ENCODE measurements around the gene EHMT1. TPM values are rescaled to one million over a fixed set of nuclear protein-coding genes. Genes with fewer than 3 reads are reported as not detected.

Gene EHMT1
- total and polyA plus RNA-seq, 2 of the 13 experiments (the other 11 are each of a cell fraction or from before 2014, with no cell fraction given) = 23.0 to 27.1 TPM

- intact Hi-C loops (cut with micrococcal nuclease; ENCODE audit: unreplicated experiment) = loop anchor here (5.0 kb wide), 1 partner anchor 42 kb away; no protein-coding TSS in a partner anchor
- Histone ChIP-seq H3K9ac (ENCODE audit: insufficient read depth, low read depth, low read length) (peak overlapping the region; percentile 86), H3K4me1 (ENCODE audit: insufficient read depth, low read length) (peaks cover 38% of the 10 kb centered on the region), H3K79me2 (ENCODE audit: insufficient read depth, low read length) (peaks cover 68% of the 10 kb centered on the region), H3K4me2 (ENCODE audit: low read depth, low read length) (peak overlapping the region; percentile 76), H2AFZ (ENCODE audit: low read length) (no peak overlapping the region), H3K4me3 (replicated peaks in 1 of 3; ENCODE audit: insufficient read depth in 1 of 3, low read depth in 2 of 3, low read length in 3 of 3) (peak overlapping the region; percentile 71 to 90 (median 83)), H4K20me1 (ENCODE audit: insufficient read depth, low read length) (peaks cover 14% of the 10 kb centered on the region), H3K27me3 (ENCODE audit: control insufficient read depth in 1 of 2, insufficient read depth in 2 of 2, low read length in 2 of 2) (no peaks in the 10 kb centered on the region; a peak in 1 of 5 replicates), H3K27ac (ENCODE audit: extremely low read length, insufficient read depth, low read length) (peak overlapping the region; percentile 76), H3K36me3 (replicated peaks in 1 of 2; ENCODE audit: control insufficient read depth in 1 of 2, insufficient read depth in 2 of 2, low read length in 2 of 2) (peaks cover 2 to 7% of the 10 kb centered on the region in 2 experiments; a peak in 3 of 5 replicates), H3K9me3 (ENCODE audit: low read length) (no peaks in the 10 kb centered on the region)
- WGBS (ENCODE audit: low lambda C conversion rate) = 54% methylated on average over 4 of the region's 4 CpGs
- ATAC-seq (no peak), DNase-seq (ENCODE audit: low spot score) (no peak), FAIRE-seq (no peak)
- in situ Hi-C loops (cut with HindIII; ENCODE audit: extremely low pct_ligation_motif_present, low pct_unique_long_range_greater_than_20kb) = no loop called here
- no peak for TF ChIP-seq KMT2B (CRISPR knock-in tag; IDR thresholded peaks at IDR 0.05)
- no peak for TF ChIP-seq ZNF557 (CRISPR knock-in tag; IDR thresholded peaks at IDR 0.05)
- TF ChIP-seq SKIL (CRISPR knock-in tag; IDR thresholded peaks at IDR 0.05; ENCODE audit: borderline replicate concordance) = no peak
- no peak for TF ChIP-seq MBNL3 (CRISPR knock-in tag; conservative IDR thresholded peaks at IDR 0.05)
- TF ChIP-seq NR2C2 (CRISPR knock-in tag; IDR thresholded peaks at IDR 0.05; ENCODE audit: borderline replicate concordance) = no peak
- TF ChIP-seq KDM3A (CRISPR knock-in tag; IDR thresholded peaks at IDR 0.05; ENCODE audit: low read depth) = no peak
- no peak for TF ChIP-seq ADNP (CRISPR knock-in tag; IDR thresholded peaks at IDR 0.05)
- TF ChIP-seq ZNF749 (CRISPR knock-in tag; IDR thresholded peaks at IDR 0.05; ENCODE audit: borderline replicate concordance) = no peak
- no peak for TF ChIP-seq TEF (CRISPR knock-in tag; IDR thresholded peaks at IDR 0.05)
- no peak for TF ChIP-seq SPEN (CRISPR knock-in tag; IDR thresholded peaks at IDR 0.05; ENCODE audit: low read depth)
- TF ChIP-seq KDM5B (CRISPR knock-in tag; IDR thresholded peaks at IDR 0.05; ENCODE audit: borderline replicate concordance) = no peak
- TF ChIP-seq ZNF878 (CRISPR knock-in tag; IDR thresholded peaks at IDR 0.05) = no peak
- no peak for TF ChIP-seq SMARCC2 (IDR thresholded peaks at IDR 0.05)
- TF ChIP-seq XRCC5 (optimal IDR thresholded peaks at IDR 0.05; ENCODE audit: low read length) = no peak
- no peak for TF ChIP-seq RARA (CRISPR knock-in tag; IDR thresholded peaks at IDR 0.05)
- TF ChIP-seq ZNF20 (CRISPR knock-in tag; IDR thresholded peaks at IDR 0.05) = no peak
- TF ChIP-seq RARG (CRISPR knock-in tag; IDR thresholded peaks at IDR 0.05; ENCODE audit: low read depth) = no peak
- no peak for TF ChIP-seq GTF2F1 (IDR thresholded peaks at IDR 0.05; ENCODE audit: low read length)
- BruUV-seq (replicated peaks) = TSS peak; percentile 70
- ChIA-PET POLR2A (interaction anchor here (1.5 to 2.3 kb wide), 3 partner anchors 12 to 29 kb away, joined by 5 to 25 read pairs (median 18); partner anchors contain the start of genes ARRDC1 and ZMYND19), CTCF (ENCODE audit: low intra/inter-chr PET ratio, low total read pairs) (no interaction called here)
Measured at GRCh38 chr9:137620048-137620405, 1.2 kb downstream of the EHMT1 start.

Measured in HepG2 (cell line).